IPS-20b (cell line): ENCODE data around the gene INSYN2B.

Experiments used
- H3K27ac ChIP-seq: one replicate; pipeline ENCODE4 v1.5.1; 2013; ENCODE audit warnings: low read length
- H3K27me3 ChIP-seq: 2 replicates; pipeline ENCODE4 v1.6.1; 2013; ENCODE audit warnings: mild to moderate bottlenecking, low read length, inconsistent platforms; ENCODE audit not compliant: insufficient read depth
- H3K36me3 ChIP-seq: 2 replicates; pipeline ENCODE4 v1.6.1; 2013; ENCODE audit warnings: low read depth, mild to moderate bottlenecking, inconsistent platforms, low read length, moderate library complexity; ENCODE audit not compliant: insufficient read depth
- H3K4me1 ChIP-seq: 2 replicates; pipeline ENCODE4 v1.6.1; 2013; ENCODE audit warnings: mild to moderate bottlenecking, control low read depth, inconsistent platforms, low read length, moderate library complexity; ENCODE audit not compliant: insufficient read depth
- H3K4me3 ChIP-seq: 2 replicates; pipeline ENCODE4 v1.5.1; 2013; ENCODE audit warnings: mild to moderate bottlenecking, low read length, inconsistent platforms
- H3K9ac ChIP-seq: 2 replicates; pipeline ENCODE4 v1.6.1; 2013; ENCODE audit warnings: low read depth, mild to moderate bottlenecking, inconsistent platforms, low read length, moderate library complexity
- H3K9me3 ChIP-seq: 2 replicates; pipeline ENCODE4 v1.6.1; 2013; ENCODE audit warnings: mild to moderate bottlenecking, low read depth, low read length, inconsistent platforms; ENCODE audit not compliant: insufficient read depth

Gene INSYN2B

GRCh38 chr5:169980418-169981053 is at the start of gene INSYN2B:
INSYN2B (minus strand) TSS chr5:169980495; CDS start chr5:169883898, 96,597 bp downstream.
- Histone ChIP-seq H3K4me1 (peaks cover 41% of the 10 kb centered on the region), H3K9me3 (no peaks in the 10 kb centered on the region), H3K9ac (peak within 1 kb of the TSS; percentile 38; the same call in 1 of the 2 replicates), H3K36me3 (no peaks in the 10 kb centered on the region), H3K27me3 (peaks cover 29% of the 10 kb centered on the region), H3K4me3 (peak within 1 kb of the TSS; percentile 67), H3K27ac (no peak within 1 kb of the TSS)

GRCh38 chr5:170028124-170028523 is 47.8 kb upstream of the INSYN2B start:
- no peak overlapping the region for H3K27ac ChIP-seq
- H3K9me3 ChIP-seq, result no peaks in the 10 kb centered on the region
- no peaks in the 10 kb centered on the region for H3K36me3 ChIP-seq
- H3K9ac ChIP-seq, result no peak overlapping the region
- H3K4me1 ChIP-seq, result no peaks in the 10 kb centered on the region
- no peak overlapping the region for H3K4me3 ChIP-seq
- no peaks in the 10 kb centered on the region for H3K27me3 ChIP-seq

GRCh38 chr5:170025853-170026252 is 45.6 kb upstream of the INSYN2B start:
- Histone ChIP-seq H3K27me3 (no peaks in the 10 kb centered on the region; the same call in 1 of the 2 replicates), H3K9me3 (no peaks in the 10 kb centered on the region), H3K9ac (no peak overlapping the region), H3K4me3 (no peak overlapping the region), H3K27ac (no peak overlapping the region), H3K4me1 (no peaks in the 10 kb centered on the region), H3K36me3 (no peaks in the 10 kb centered on the region)

- Histone ChIP-seq H3K36me3 (no peaks in the 10 kb centered on the region), H3K9me3 (no peaks in the 10 kb centered on the region), H3K9ac (no peak overlapping the region), H3K4me1 (no peaks in the 10 kb centered on the region), H3K4me3 (no peak overlapping the region), H3K27me3 (no peaks in the 10 kb centered on the region; the same call in 1 of the 2 replicates), H3K27ac (no peak overlapping the region)
These were observed 41.2 kb upstream of the INSYN2B start for GRCh38 chr5:170021506-170021905.

- no peak overlapping the region for H3K4me3 ChIP-seq
- H3K9ac ChIP-seq, result no peak overlapping the region
- H3K27ac ChIP-seq, result no peak overlapping the region
- no peaks in the 10 kb centered on the region for H3K9me3 ChIP-seq
- H3K4me1 ChIP-seq, result no peaks in the 10 kb centered on the region
- H3K36me3 ChIP-seq, result no peaks in the 10 kb centered on the region
- H3K27me3 ChIP-seq, result no peaks in the 10 kb centered on the region; the same call in 1 of the 2 replicates
These were observed 40.1 kb upstream of the INSYN2B start for GRCh38 chr5:170020423-170020822.

GRCh38 chr5:170012622-170013021 is 32.3 kb upstream of the INSYN2B start:
- H3K27me3 ChIP-seq, result no peaks in the 10 kb centered on the region
- H3K4me1 ChIP-seq, result no peaks in the 10 kb centered on the region
- no peaks in the 10 kb centered on the region for H3K9me3 ChIP-seq
- H3K36me3 ChIP-seq, result no peaks in the 10 kb centered on the region
- H3K27ac ChIP-seq, result no peak overlapping the region
- no peak overlapping the region for H3K9ac ChIP-seq
- H3K4me3 ChIP-seq, result no peak overlapping the region

GRCh38 chr5:170011751-170012150 is 31.5 kb upstream of the INSYN2B start:
- no peak overlapping the region for H3K4me3 ChIP-seq
- H3K9ac ChIP-seq, result no peak overlapping the region
- H3K4me1 ChIP-seq, result no peaks in the 10 kb centered on the region
- no peaks in the 10 kb centered on the region for H3K9me3 ChIP-seq
- H3K27ac ChIP-seq, result no peak overlapping the region
- no peaks in the 10 kb centered on the region for H3K36me3 ChIP-seq
- no peaks in the 10 kb centered on the region for H3K27me3 ChIP-seq

GRCh38 chr5:170010595-170010994 is 30.3 kb upstream of the INSYN2B start:
- H3K27ac ChIP-seq, result no peak overlapping the region
- H3K4me3 ChIP-seq, result no peak overlapping the region
- no peaks in the 10 kb centered on the region for H3K4me1 ChIP-seq
- H3K9me3 ChIP-seq, result no peaks in the 10 kb centered on the region
- H3K27me3 ChIP-seq, result no peaks in the 10 kb centered on the region
- no peaks in the 10 kb centered on the region for H3K36me3 ChIP-seq
- H3K9ac ChIP-seq, result no peak overlapping the region

GRCh38 chr5:170008376-170008775 is 28.1 kb upstream of the INSYN2B start:
- no peaks in the 10 kb centered on the region for H3K9me3 ChIP-seq
- H3K27me3 ChIP-seq, result no peaks in the 10 kb centered on the region
- no peaks in the 10 kb centered on the region for H3K36me3 ChIP-seq
- H3K4me3 ChIP-seq, result no peak overlapping the region
- no peak overlapping the region for H3K27ac ChIP-seq
- no peak overlapping the region for H3K9ac ChIP-seq
- no peaks in the 10 kb centered on the region for H3K4me1 ChIP-seq

- H3K9me3 ChIP-seq, result no peaks in the 10 kb centered on the region
- H3K36me3 ChIP-seq, result no peaks in the 10 kb centered on the region
- H3K9ac ChIP-seq, result no peak overlapping the region
- no peaks in the 10 kb centered on the region for H3K4me1 ChIP-seq
- H3K27me3 ChIP-seq, result no peaks in the 10 kb centered on the region
- H3K27ac ChIP-seq, result no peak overlapping the region
- no peak overlapping the region for H3K4me3 ChIP-seq
These were observed 25.7 kb upstream of the INSYN2B start for GRCh38 chr5:170006021-170006420.

- Histone ChIP-seq H3K27me3 (no peaks in the 10 kb centered on the region), H3K36me3 (no peaks in the 10 kb centered on the region)
These were observed 19.9 kb upstream of the INSYN2B start for GRCh38 chr5:170000155-170000554.

GRCh38 chr5:169999621-170000020 is 19.3 kb upstream of the INSYN2B start:
- Histone ChIP-seq H3K36me3 (no peaks in the 10 kb centered on the region), H3K4me3 (no peak overlapping the region)

More at GRCh38 chr5:170000155-170000554, 19.9 kb upstream of the INSYN2B start:
- H3K9me3 ChIP-seq, result no peaks in the 10 kb centered on the region
- no peaks in the 10 kb centered on the region for H3K4me1 ChIP-seq
- no peak overlapping the region for H3K27ac ChIP-seq
- no peak overlapping the region for H3K9ac ChIP-seq
- H3K4me3 ChIP-seq, result no peak overlapping the region

More at GRCh38 chr5:169999621-170000020, 19.3 kb upstream of the INSYN2B start:
- Histone ChIP-seq H3K4me1 (no peaks in the 10 kb centered on the region), H3K9ac (no peak overlapping the region), H3K27me3 (no peaks in the 10 kb centered on the region), H3K27ac (no peak overlapping the region), H3K9me3 (no peaks in the 10 kb centered on the region)
